GM12878 (cell line): ENCODE measurements around the gene MS4A1. TPM values are rescaled to one million over a fixed set of nuclear protein-coding genes. Genes with fewer than 3 reads are reported as not detected.
A peak's percentile ranks its signal among the peaks of the same experiment; 100 is the strongest.

Experiments used
- ATAC-seq: fragments of 200-7000 bp; cut with Tn5 transposase; 3 replicates; pipeline ENCODE4 v1.9.1; 2020; ENCODE audit warnings: mild to moderate bottlenecking, moderate library complexity
- BruUV-seq: library from RNA; stranded (reverse); fragments of 400-500 nt; replicated peaks from 2 replicates; lab custom pipeline; 2021; lab: Mats Ljungman, UMichigan
- CTCF ChIA-PET: fragments of 300-600 bp; sonication (Branson Sonifier 250); formaldehyde crosslinking; extraction: SDS; loops from one replicate; lab custom pipeline; 2021; ENCODE audit warnings: inconsistent platforms; lab: Yijun Ruan, JAX
- POLR2A ChIA-PET: fragments of 350-600 bp; formaldehyde crosslinking; extraction: SDS; loops from one replicate; lab custom pipeline; 2021; ENCODE audit warnings: inconsistent platforms; lab: Charles Lee
- RAD21 ChIA-PET: fragments of 300-600 bp; sonication (Branson Sonifier 250); formaldehyde crosslinking; loops from one replicate; lab custom pipeline; 2023; ENCODE audit warnings: antibody characterized with exemption; ENCODE audit not compliant: unreplicated experiment; lab: Charles Lee
- SMC1A ChIA-PET: fragments of 300-600 bp; sonication (Branson Sonifier 250); formaldehyde crosslinking; loops from one replicate; lab custom pipeline; 2023; ENCODE audit not compliant: unreplicated experiment, uncharacterized antibody; lab: Charles Lee
- DNase-seq: peaks from one replicate; pipeline ENCODE4 v3.0.0-alpha.2; 2011; ENCODE audit warnings: low read depth, low spot score
- FAIRE-seq: peaks from 3 replicates; lab custom pipeline; 2011; peaks lifted over from hg19 to GRCh38; lab: Jason Lieb, UNC
- H2AFZ ChIP-seq: 2 replicates; pipeline ENCODE4 v1.6.0; 2011; ENCODE audit warnings: low read depth, low read length, control low read depth; ENCODE audit not compliant: control insufficient read depth
- H3K27ac ChIP-seq: 2 replicates; pipeline ENCODE4 v1.5.1; 2011; ENCODE audit warnings: control low read depth; ENCODE audit not compliant: control insufficient read depth, insufficient read depth
- H3K27me3 ChIP-seq, 2 experiments: replicated peaks in 1 of 2; 2 replicates each; pipeline versions ENCODE4 v1.6.0 to v1.6.1; 2011; ENCODE audit warnings: low read length in 1 of 2; ENCODE audit not compliant: control insufficient read depth in 2 of 2, insufficient read depth in 2 of 2
- H3K36me3 ChIP-seq, 2 experiments: 2 replicates each; pipeline ENCODE4 v1.5.1; 2011; ENCODE audit warnings: low read length in 1 of 2; ENCODE audit not compliant: control insufficient read depth in 2 of 2, insufficient read depth in 2 of 2
- H3K4me1 ChIP-seq: 2 replicates; pipeline ENCODE4 v1.6.1; 2011; ENCODE audit warnings: mild to moderate bottlenecking, low read length, moderate library complexity, mixed read lengths; ENCODE audit not compliant: control insufficient read depth, insufficient read depth
- H3K4me2 ChIP-seq: 2 replicates; pipeline ENCODE4 v1.6.0; 2011; ENCODE audit warnings: control low read depth; ENCODE audit not compliant: control insufficient read depth, insufficient read depth
- H3K4me3 ChIP-seq: fragments of 200-600 bp; sonication (generic); 2 replicates; pipeline ENCODE4 v1.5.1; 2016
- H3K79me2 ChIP-seq: 2 replicates; pipeline ENCODE4 v1.6.0; 2011; ENCODE audit warnings: low read length; ENCODE audit not compliant: control insufficient read depth, insufficient read depth
- H3K9ac ChIP-seq: 2 replicates; pipeline ENCODE4 v1.8.0; 2011; ENCODE audit warnings: low read length, control low read depth, mixed read lengths; ENCODE audit not compliant: control insufficient read depth, insufficient read depth
- H3K9me3 ChIP-seq: replicated peaks from 3 replicates; pipeline ENCODE4 v1.5.1; 2011; ENCODE audit warnings: mild to moderate bottlenecking, low read length; ENCODE audit not compliant: control insufficient read depth, insufficient read depth
- H4K20me1 ChIP-seq: 2 replicates; pipeline ENCODE4 v1.6.0; 2011; ENCODE audit not compliant: control insufficient read depth, insufficient read depth
- CREM ChIP-seq: IDR thresholded peaks from 2 replicates; pipeline ENCODE4 v1.6.1; 2014; ENCODE audit warnings: antibody characterized with exemption, low read depth
- CTCF ChIP-seq, 3 experiments: IDR thresholded peaks in 2 of 3; conservative IDR thresholded peaks in 1 of 3; 2 replicates each; pipeline ENCODE4 v1.5.1; 2011; ENCODE audit warnings: low read depth in 3 of 3, low read length in 3 of 3, mild to moderate bottlenecking in 3 of 3, control low read depth in 2 of 3, moderate library complexity in 2 of 3, inconsistent platforms in 1 of 3, mixed read lengths in 1 of 3; ENCODE audit not compliant: control insufficient read depth in 2 of 3, insufficient read depth in 1 of 3; ENCODE audit errors: extremely low read depth in 1 of 3
- E2F8 ChIP-seq: fragments of 450-650 bp; IDR thresholded peaks from 2 replicates; pipeline ENCODE4 v1.6.1; 2018; ENCODE audit warnings: mild to moderate bottlenecking, low read depth, moderate library complexity; ENCODE audit not compliant: partially characterized antibody
- HCFC1 ChIP-seq: fragments of 150-350 bp; IDR thresholded peaks from 2 replicates; pipeline ENCODE4 v1.6.1; 2014; ENCODE audit warnings: low read length
- IRF4 ChIP-seq: IDR thresholded peaks from 2 replicates; pipeline ENCODE4 v1.6.1; 2011; ENCODE audit warnings: low read depth, low read length
- NBN ChIP-seq: fragments of 450-650 bp; IDR thresholded peaks from 2 replicates; pipeline ENCODE4 v1.6.1; 2016
- NFIC ChIP-seq: IDR thresholded peaks from 2 replicates; pipeline ENCODE4 v1.6.1; 2012; ENCODE audit warnings: low read depth, mild to moderate bottlenecking, inconsistent platforms, low read length, moderate library complexity
- NFYA ChIP-seq: IDR thresholded peaks from 2 replicates; pipeline ENCODE4 v1.6.1; 2011; ENCODE audit warnings: low read depth, mild to moderate bottlenecking, low read length, improper control_type of control experiment, borderline replicate concordance
- RB1 ChIP-seq: fragments of 450-650 bp; formaldehyde crosslinking; IDR thresholded peaks from 2 replicates; pipeline ENCODE4 v1.6.1; 2017; ENCODE audit warnings: mild to moderate bottlenecking, borderline replicate concordance
- RELA ChIP-seq: fragments of 450-650 bp; IDR thresholded peaks from 2 replicates; pipeline ENCODE4 v1.8.0; 2014; ENCODE audit warnings: borderline replicate concordance; ENCODE audit not compliant: partially characterized antibody
- RUNX3 ChIP-seq: IDR thresholded peaks from 2 replicates; pipeline ENCODE4 v1.6.1; 2012; ENCODE audit warnings: low read length, inconsistent platforms
- SMARCA5 ChIP-seq: fragments of 450-650 bp; IDR thresholded peaks from 2 replicates; pipeline ENCODE4 v1.6.1; 2017; ENCODE audit warnings: mild to moderate bottlenecking
- TBL1XR1 ChIP-seq: IDR thresholded peaks from 2 replicates; pipeline ENCODE4 v1.6.1; 2012; ENCODE audit warnings: low read depth, low read length, improper control_type of control experiment
- ZNF24 ChIP-seq: fragments of 450-650 bp; IDR thresholded peaks from 2 replicates; pipeline ENCODE4 v1.6.1; 2017; ENCODE audit warnings: antibody characterized with exemption, mild to moderate bottlenecking
- WGBS: methylation state at CpG from one replicate; pipeline ENCODE4 v1.1.6; 2016; ENCODE audit warnings: low lambda C conversion rate; ENCODE audit not compliant: insufficient replicate concordance, insufficient coverage; ENCODE audit errors: missing lambda C conversion rate; 5-methylcytosine and 5-hydroxymethylcytosine counted together
- in situ Hi-C: fragments of 300-500 bp; cut with MboI; formaldehyde crosslinking; loops from 9 replicates; pipeline ENCODE4 v1.14.3; 2018; ENCODE audit warnings: mixed read lengths
- intact Hi-C: fragments of 100-400 bp; cut with micrococcal nuclease; formaldehyde crosslinking; loops from one replicate; pipeline ENCODE4 v1.14.2; 2022; ENCODE audit not compliant: unreplicated experiment
- polyA plus RNA-seq, 11 experiments: library from polyadenylated mRNA; depleted of rRNA in 4 of 11; unstranded in 6 of 11; stranded (reverse) in 5 of 11; fragments of >200 nt; fragmentation: Nextera tagmentation in 4 of 11; fragmentation: Illumina TruSeq in 1 of 11; extraction: Ambion mirVana in 4 of 11; extraction: Trizol in 1 of 11; gene quantifications; 1 replicate in 1 of 11; 2 replicates in 10 of 11; pipeline versions ENCODE4 v1.2.1 to v1.2.3, GENCODE V29; 2011 to 2016; ENCODE audit warnings: inconsistent platforms in 2 of 11, missing spikeins in 2 of 11, low read depth in 1 of 11
- total RNA-seq, 4 experiments: library from RNA; depleted of rRNA in 3 of 4; stranded (reverse); fragments of >200 nt in 3 of 4; fragmentation: Illumina TruSeq in 1 of 4; extraction: Trizol in 1 of 4; gene quantifications; 2 replicates each; pipeline versions ENCODE4 v1.2.1 to v1.2.3, GENCODE V29; 2013 to 2021
- TF ChIP-seq, protein P1 (sequence below): fragments of 450-650 bp; IDR thresholded peaks from 2 replicates; pipeline ENCODE4 v1.6.1; 2017; ENCODE audit warnings: mild to moderate bottlenecking, moderate library complexity

The MS4A1 gene
- total and polyA plus RNA-seq, 10 of the 15 experiments (the other 5 are each of a cell fraction or from before 2014, with no cell fraction given): 329 to 2,106 (median 687) TPM

DNA sequence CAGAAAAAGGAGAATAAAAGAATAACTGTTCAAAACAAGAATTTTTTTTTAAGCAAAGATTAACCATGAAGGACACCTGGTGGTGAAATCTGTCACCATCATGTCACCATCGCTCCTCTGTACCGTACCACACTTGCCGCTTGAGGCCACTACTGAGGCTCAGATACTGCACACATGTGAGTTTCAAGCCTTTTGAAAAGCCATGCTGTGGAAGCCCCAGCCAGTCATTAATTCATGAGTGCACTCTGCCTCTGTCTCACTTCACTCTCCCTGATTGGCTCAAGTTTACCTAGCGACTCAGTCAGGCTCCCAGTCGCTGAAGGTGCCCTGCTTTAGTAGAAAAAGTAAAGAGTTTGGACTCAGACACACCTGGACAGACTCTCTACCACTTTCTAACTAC, 30.3 kb downstream of the MS4A1 start:
- Histone ChIP-seq H3K4me3 (no peak overlapping the region), H3K9ac (no peak overlapping the region), H3K4me2 (peak overlapping the region; percentile 41; the same call in 1 of the 2 replicates), H3K4me1 (peaks cover 9% of the 10 kb centered on the region), H2AFZ (peak overlapping the region; percentile 86), H3K36me3 (no peaks in the 10 kb centered on the region), H3K27me3 (no peaks in the 10 kb centered on the region), H4K20me1 (no peaks in the 10 kb centered on the region), H3K9me3 (peaks cover 4% of the 10 kb centered on the region), H3K27ac (no peak overlapping the region), H3K79me2 (no peaks in the 10 kb centered on the region)
- ChIA-PET SMC1A (interaction anchor here (1.0 to 4.4 kb wide), 13 partner anchors 9 to 223 kb away, joined by 3 to 123 read pairs (median 6); no protein-coding TSS in a partner anchor), CTCF (interaction anchor here (1.0 to 4.6 kb wide), 15 partner anchors 17 to 277 kb away, joined by 3 to 146 read pairs (median 7); partner anchors contain the start of gene MS4A1), RAD21 (interaction anchor here (0.6 to 4.4 kb wide), 9 partner anchors 9 to 220 kb away, joined by 3 to 97 read pairs (median 3); no protein-coding TSS in a partner anchor), POLR2A (interaction anchor here (1.1 kb wide), 1 partner anchor 120 kb away, joined by 4 read pairs; no protein-coding TSS in a partner anchor)
- peak; percentile 100 for ATAC-seq
- intact Hi-C loops: loop anchor here (1.0 to 5.0 kb wide), 6 partner anchors 123 to 270 kb away; partner anchors contain the start of gene MS4A15
- no TSS peak for BruUV-seq
- in situ Hi-C loops: loop anchor here (5.0 kb wide), 1 partner anchor 131 kb away; no protein-coding TSS in a partner anchor
- FAIRE-seq: peak; percentile 89
- WGBS: 0% methylated on average over 5 of the region's 5 CpGs
- DNase-seq: peak; percentile 86
- TF ChIP-seq ZNF24 (peak; percentile 96), RB1 (0 out of 2 replicates have a peak, but pooled peaks have one; percentile 48), NFIC (no peak), IRF4 (0 out of 2 replicates have a peak, but pooled peaks have one; percentile 53), NBN (peak; percentile 59; the same call in 1 of the 2 replicates), HCFC1 (no peak), CTCF (IDR thresholded peaks at IDR 0.05 in 2 of 3, conservative IDR thresholded peaks at IDR 0.05 in 1 of 3; ENCODE audit: control insufficient read depth in 2 of 3, extremely low read depth in 1 of 3, insufficient read depth in 1 of 3, low read depth in 3 of 3, low read length in 3 of 3) (peak; percentile 91 to 100 (median 99); a peak in 5 of 6 replicates), RELA (peak; percentile 36), RUNX3 (peak; percentile 51), E2F8 (no peak), NFYA (no peak), CREM (peak; percentile 23; the same call in 1 of the 2 replicates), TBL1XR1 (peak; percentile 49; the same call in 1 of the 2 replicates), SMARCA5 (peak; percentile 78; the same call in 1 of the 2 replicates)
- TF ChIP-seq, protein P1, sequence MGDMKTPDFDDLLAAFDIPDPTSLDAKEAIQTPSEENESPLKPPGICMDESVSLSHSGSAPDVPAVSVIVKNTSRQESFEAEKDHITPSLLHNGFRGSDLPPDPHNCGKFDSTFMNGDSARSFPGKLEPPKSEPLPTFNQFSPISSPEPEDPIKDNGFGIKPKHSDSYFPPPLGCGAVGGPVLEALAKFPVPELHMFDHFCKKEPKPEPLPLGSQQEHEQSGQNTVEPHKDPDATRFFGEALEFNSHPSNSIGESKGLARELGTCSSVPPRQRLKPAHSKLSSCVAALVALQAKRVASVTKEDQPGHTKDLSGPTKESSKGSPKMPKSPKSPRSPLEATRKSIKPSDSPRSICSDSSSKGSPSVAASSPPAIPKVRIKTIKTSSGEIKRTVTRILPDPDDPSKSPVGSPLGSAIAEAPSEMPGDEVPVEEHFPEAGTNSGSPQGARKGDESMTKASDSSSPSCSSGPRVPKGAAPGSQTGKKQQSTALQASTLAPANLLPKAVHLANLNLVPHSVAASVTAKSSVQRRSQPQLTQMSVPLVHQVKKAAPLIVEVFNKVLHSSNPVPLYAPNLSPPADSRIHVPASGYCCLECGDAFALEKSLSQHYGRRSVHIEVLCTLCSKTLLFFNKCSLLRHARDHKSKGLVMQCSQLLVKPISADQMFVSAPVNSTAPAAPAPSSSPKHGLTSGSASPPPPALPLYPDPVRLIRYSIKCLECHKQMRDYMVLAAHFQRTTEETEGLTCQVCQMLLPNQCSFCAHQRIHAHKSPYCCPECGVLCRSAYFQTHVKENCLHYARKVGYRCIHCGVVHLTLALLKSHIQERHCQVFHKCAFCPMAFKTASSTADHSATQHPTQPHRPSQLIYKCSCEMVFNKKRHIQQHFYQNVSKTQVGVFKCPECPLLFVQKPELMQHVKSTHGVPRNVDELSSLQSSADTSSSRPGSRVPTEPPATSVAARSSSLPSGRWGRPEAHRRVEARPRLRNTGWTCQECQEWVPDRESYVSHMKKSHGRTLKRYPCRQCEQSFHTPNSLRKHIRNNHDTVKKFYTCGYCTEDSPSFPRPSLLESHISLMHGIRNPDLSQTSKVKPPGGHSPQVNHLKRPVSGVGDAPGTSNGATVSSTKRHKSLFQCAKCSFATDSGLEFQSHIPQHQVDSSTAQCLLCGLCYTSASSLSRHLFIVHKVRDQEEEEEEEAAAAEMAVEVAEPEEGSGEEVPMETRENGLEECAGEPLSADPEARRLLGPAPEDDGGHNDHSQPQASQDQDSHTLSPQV: 0 out of 2 replicates have a peak, but pooled peaks have one; percentile 21
